MCF 10A (cell line): ENCODE measurements around the gene SLC26A11. TPM values are rescaled to one million over a fixed set of nuclear protein-coding genes. Genes with fewer than 3 reads are reported as not detected.
"Not testable (repeated sequence)": the region's sequence is repeated elsewhere in the genome, so short reads cannot be mapped to it uniquely, and the experiment has no call there.

Experiments
- BruUV-seq: library from RNA; stranded (reverse); fragments of 400-500 nt; replicated peaks from 2 replicates; lab custom pipeline; 2021; lab: Mats Ljungman, UMichigan
- CTCF ChIA-PET: fragments of 300-600 bp; sonication (Branson Sonifier 250); formaldehyde crosslinking; extraction: SDS; loops from one replicate; lab custom pipeline; 2021; ENCODE audit warnings: antibody characterized with exemption, inconsistent platforms; lab: Yijun Ruan, JAX
- POLR2A ChIA-PET: fragments of 300-600, 350-650 bp; sonication (Branson Sonifier 250); formaldehyde crosslinking; extraction: SDS; loops from one replicate; lab custom pipeline; 2020; ENCODE audit warnings: antibody characterized with exemption, inconsistent platforms; lab: Yijun Ruan, JAX
- DNase-seq: peaks from one replicate; pipeline ENCODE4 v3.0.0-alpha.2; 2018; ENCODE audit not compliant: unreplicated experiment
- H3K27ac Mint-ChIP-seq: one replicate; pipeline ENCODE4 v1.8.0; 2022; ENCODE audit warnings: mild to moderate bottlenecking, low read depth, mixed read lengths; ENCODE audit not compliant: unreplicated experiment
- H3K27me3 Mint-ChIP-seq: one replicate; pipeline ENCODE4 v1.8.0; 2022; ENCODE audit warnings: mixed read lengths; ENCODE audit not compliant: insufficient read depth, unreplicated experiment
- H3K36me3 Mint-ChIP-seq: one replicate; pipeline ENCODE4 v1.8.0; 2022; ENCODE audit warnings: mild to moderate bottlenecking, moderate library complexity, mixed read lengths; ENCODE audit not compliant: insufficient read depth, unreplicated experiment
- H3K4me1 Mint-ChIP-seq: one replicate; pipeline ENCODE4 v1.8.0; 2022; ENCODE audit warnings: mixed read lengths; ENCODE audit not compliant: insufficient read depth, unreplicated experiment
- H3K4me3 Mint-ChIP-seq: one replicate; pipeline ENCODE4 v1.8.0; 2022; ENCODE audit warnings: mild to moderate bottlenecking, moderate library complexity, mixed read lengths; ENCODE audit not compliant: unreplicated experiment
- H3K9me3 Mint-ChIP-seq: one replicate; pipeline ENCODE4 v1.8.0; 2022; ENCODE audit warnings: mixed read lengths; ENCODE audit not compliant: unreplicated experiment
- intact Hi-C: fragments of 100-400 bp; cut with micrococcal nuclease; formaldehyde crosslinking; loops from 2 replicates; pipeline ENCODE4 v1.14.1; 2022
- total RNA-seq: library from RNA; stranded (reverse); gene quantifications from 2 replicates; pipeline ENCODE4 v1.2.3, GENCODE V29; 2022
- TF ChIP-seq, protein P1 (sequence below): fragments of 200-600 bp; IDR thresholded peaks from one replicate; pipeline ENCODE4 v1.8.0; 2022; ENCODE audit warnings: antibody characterized with exemption, mild to moderate bottlenecking; ENCODE audit not compliant: unreplicated experiment

SLC26A11 gene
- total RNA-seq, 1 experiment from 2014 or later = 11.7 TPM

DNA sequence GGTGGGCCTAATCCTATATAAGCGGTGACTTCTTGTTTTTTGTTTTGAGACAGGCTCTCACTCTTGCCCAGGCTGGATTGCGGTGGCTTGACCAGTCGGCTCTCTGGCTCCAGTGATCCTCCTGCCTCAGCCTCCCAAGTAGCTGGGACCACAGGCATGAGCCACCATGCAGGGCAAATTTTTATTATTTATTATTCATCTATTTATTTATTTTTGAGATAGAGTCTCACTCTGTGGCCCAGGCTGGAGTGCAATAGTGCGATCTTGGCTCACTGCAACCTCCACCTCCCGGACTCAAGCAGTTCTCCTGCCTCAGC, 35.8 kb downstream of the SLC26A11 start:
- TF ChIP-seq, protein P1, sequence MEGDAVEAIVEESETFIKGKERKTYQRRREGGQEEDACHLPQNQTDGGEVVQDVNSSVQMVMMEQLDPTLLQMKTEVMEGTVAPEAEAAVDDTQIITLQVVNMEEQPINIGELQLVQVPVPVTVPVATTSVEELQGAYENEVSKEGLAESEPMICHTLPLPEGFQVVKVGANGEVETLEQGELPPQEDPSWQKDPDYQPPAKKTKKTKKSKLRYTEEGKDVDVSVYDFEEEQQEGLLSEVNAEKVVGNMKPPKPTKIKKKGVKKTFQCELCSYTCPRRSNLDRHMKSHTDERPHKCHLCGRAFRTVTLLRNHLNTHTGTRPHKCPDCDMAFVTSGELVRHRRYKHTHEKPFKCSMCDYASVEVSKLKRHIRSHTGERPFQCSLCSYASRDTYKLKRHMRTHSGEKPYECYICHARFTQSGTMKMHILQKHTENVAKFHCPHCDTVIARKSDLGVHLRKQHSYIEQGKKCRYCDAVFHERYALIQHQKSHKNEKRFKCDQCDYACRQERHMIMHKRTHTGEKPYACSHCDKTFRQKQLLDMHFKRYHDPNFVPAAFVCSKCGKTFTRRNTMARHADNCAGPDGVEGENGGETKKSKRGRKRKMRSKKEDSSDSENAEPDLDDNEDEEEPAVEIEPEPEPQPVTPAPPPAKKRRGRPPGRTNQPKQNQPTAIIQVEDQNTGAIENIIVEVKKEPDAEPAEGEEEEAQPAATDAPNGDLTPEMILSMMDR = no peak
- Mint-ChIP-seq H3K27ac (peak overlapping the region; percentile 95), H3K36me3 (no peaks in the 10 kb centered on the region), H3K27me3 (no peaks in the 10 kb centered on the region), H3K4me1 (peaks cover 17% of the 10 kb centered on the region), H3K4me3 (no peak overlapping the region), H3K9me3 (no peaks in the 10 kb centered on the region)
- no TSS peak for BruUV-seq
- intact Hi-C loops = no loop called here
- ChIA-PET CTCF (interaction anchor here (0.6 kb wide), 2 partner anchors 250 to 1479 kb away, joined by 3 to 6 read pairs; no protein-coding TSS in a partner anchor), POLR2A (interaction anchor here (1.3 to 4.2 kb wide), 4 partner anchors 11 to 198 kb away, joined by 3 to 21 read pairs (median 6); partner anchors contain the start of genes SGSH and SLC26A11)
- DNase-seq = no peak

- H3K27me3 Mint-ChIP-seq = no peaks in the 10 kb centered on the region
- intact Hi-C loops = no loop called here
- H3K27ac Mint-ChIP-seq = no peak overlapping the region
- DNase-seq = no peak
- no peaks in the 10 kb centered on the region for H3K9me3 Mint-ChIP-seq
- TF ChIP-seq, protein P1 = no peak
- CTCF ChIA-PET = interaction anchor here (0.5 to 0.7 kb wide), 3 partner anchors 23 to 209 kb away, joined by 3 to 4 read pairs (median 3); no protein-coding TSS in a partner anchor
- H3K4me3 Mint-ChIP-seq = no peak overlapping the region
- H3K36me3 Mint-ChIP-seq = no peaks in the 10 kb centered on the region
- peaks cover 19% of the 10 kb centered on the region for H3K4me1 Mint-ChIP-seq
- POLR2A ChIA-PET = interaction anchor here (0.7 to 4.2 kb wide), 3 partner anchors 21 to 1424 kb away, joined by 3 to 21 read pairs (median 3); no protein-coding TSS in a partner anchor
- no TSS peak for BruUV-seq
Measured at GRCh38 chr17:80257716-80258213, 37.5 kb downstream of the SLC26A11 start.

- ChIA-PET POLR2A (interaction anchor here (0.7 to 4.2 kb wide), 2 partner anchors 20 to 61 kb away, joined by 3 to 21 read pairs; no protein-coding TSS in a partner anchor), CTCF (interaction anchor here (0.5 to 0.7 kb wide), 3 partner anchors 24 to 209 kb away, joined by 3 to 4 read pairs (median 3); no protein-coding TSS in a partner anchor)
- BruUV-seq, DNase-seq, H3K27ac Mint-ChIP-seq, intact Hi-C loops, H3K27me3 Mint-ChIP-seq, H3K36me3 Mint-ChIP-seq, H3K9me3 Mint-ChIP-seq: not testable (repeated sequence)
- peaks cover 18% of the 10 kb centered on the region for H3K4me1 Mint-ChIP-seq
- H3K4me3 Mint-ChIP-seq = peak overlapping the region; percentile 83
Measured at GRCh38 chr17:80258296-80258695, 38.1 kb downstream of the SLC26A11 start.

- CTCF ChIA-PET = interaction anchor here (0.5 to 0.8 kb wide), 2 partner anchors 251 to 253 kb away, joined by 3 to 5 read pairs; no protein-coding TSS in a partner anchor
- BruUV-seq = no TSS peak
- H3K4me3 Mint-ChIP-seq = peak overlapping the region; percentile 83
- H3K36me3 Mint-ChIP-seq = peaks cover 10% of the 10 kb centered on the region
- TF ChIP-seq, protein P1 = no peak
- H3K27ac Mint-ChIP-seq = peak overlapping the region; percentile 42
- POLR2A ChIA-PET = interaction anchor here (1.2 to 4.4 kb wide), 4 partner anchors 19 to 632 kb away, joined by 3 to 37 read pairs (median 5); no protein-coding TSS in a partner anchor
- H3K27me3 Mint-ChIP-seq = no peaks in the 10 kb centered on the region
- peak; percentile 21 for DNase-seq
- no peaks in the 10 kb centered on the region for H3K9me3 Mint-ChIP-seq
- H3K4me1 Mint-ChIP-seq = peaks cover 11% of the 10 kb centered on the region
- intact Hi-C loops = loop anchor here (1.0 kb wide), 1 partner anchor 19 kb away; no protein-coding TSS in a partner anchor
Measured at GRCh38 chr17:80259457-80260068, 39.3 kb downstream of the SLC26A11 start.
